Thyroid gland (tissue), 4 donors: ENCODE data around the gene LGR6.

Source experiments
- CTCF ChIP-seq, 6 experiments: fragments of 200-600 bp in 3 of 6; fragments of 450-650 bp in 3 of 6; sonication (generic) in 3 of 6; IDR thresholded peaks; one replicate each; pipeline ENCODE4 v1.5.1; 2016 to 2019; ENCODE audit warnings: antibody characterized with exemption in 6 of 6, mild to moderate bottlenecking in 2 of 6, inconsistent platforms in 1 of 6, moderate library complexity in 1 of 6
- POLR2A ChIP-seq, 2 donors: fragments of 450-650 bp; IDR thresholded peaks; one replicate each; pipeline ENCODE4 v1.6.1; 2017; ENCODE audit warnings: antibody characterized with exemption in 2 of 2, mild to moderate bottlenecking in 2 of 2, moderate library complexity in 1 of 2

- TF ChIP-seq CTCF (IDR thresholded peaks at IDR 0.05): no peak
- TF ChIP-seq POLR2A (IDR thresholded peaks at IDR 0.05): peak; percentile 61 to 88
These were observed 49.1 kb upstream of the LGR6 start, which contains the start of gene ARL8A for GRCh38 chr1:202144402-202145067.
